CD8-positive, alpha-beta memory T cell (primary cell): ENCODE results near the gene OR10G3. TPM values are rescaled to one million over a fixed set of nuclear protein-coding genes. Genes with fewer than 3 reads are reported as not detected.

Source experiments
- CTCF ChIA-PET: fragments of 350-600 bp; sonication (Branson Sonifier 250); formaldehyde crosslinking; loops from one replicate; lab custom pipeline; 2021; ENCODE audit warnings: antibody characterized with exemption; lab: Charles Lee
- POLR2A ChIA-PET: fragments of 350-600 bp; sonication (Branson Sonifier 250); formaldehyde crosslinking; loops from one replicate; lab custom pipeline; 2021; ENCODE audit warnings: antibody characterized with exemption; lab: Charles Lee
- DNase-seq, 5 donors: peaks; one replicate each; pipeline versions ENCODE4 v3.0.0 to v3.0.0-alpha.2; 2020 to 2022; ENCODE audit warnings: mixed read lengths in 1 of 5
- H3K27ac ChIP-seq: one replicate; pipeline ENCODE4 v1.7.0; 2013; ENCODE audit warnings: low read depth, mild to moderate bottlenecking, low read length, moderate library complexity
- H3K27me3 ChIP-seq: 2 replicates; pipeline ENCODE4 v1.7.0; 2013; ENCODE audit warnings: low read length, mild to moderate bottlenecking; ENCODE audit not compliant: insufficient read depth, poor library complexity, severe bottlenecking
- H3K36me3 ChIP-seq: 2 replicates; pipeline ENCODE4 v1.7.0; 2013; ENCODE audit warnings: mild to moderate bottlenecking, low read length, moderate library complexity; ENCODE audit not compliant: insufficient read depth
- H3K4me1 ChIP-seq: 2 replicates; pipeline ENCODE4 v1.7.0; 2013; ENCODE audit warnings: mild to moderate bottlenecking, low read length, moderate library complexity; ENCODE audit not compliant: insufficient read depth
- H3K4me3 ChIP-seq: 2 replicates; pipeline ENCODE4 v1.7.0; 2013; ENCODE audit warnings: mild to moderate bottlenecking, low read length
- H3K9me3 ChIP-seq: 2 replicates; pipeline ENCODE4 v1.7.0; 2013; ENCODE audit warnings: mild to moderate bottlenecking, low read length
- H3K27ac Mint-ChIP-seq, 8 donors: one replicate each; pipeline ENCODE4 v1.8.0; 2020 to 2021; ENCODE audit warnings: mixed read lengths in 8 of 8, mild to moderate bottlenecking in 6 of 8, inconsistent platforms in 3 of 8, moderate library complexity in 3 of 8
- H3K27me3 Mint-ChIP-seq, 2 donors: one replicate each; pipeline ENCODE4 v1.8.0; 2020 to 2021; ENCODE audit warnings: mixed read lengths in 2 of 2, mild to moderate bottlenecking in 1 of 2, moderate library complexity in 1 of 2
- H3K36me3 Mint-ChIP-seq, 3 donors: one replicate each; pipeline ENCODE4 v1.8.0; 2020 to 2021; ENCODE audit warnings: mixed read lengths in 3 of 3, inconsistent platforms in 1 of 3, mild to moderate bottlenecking in 1 of 3
- H3K4me1 Mint-ChIP-seq, 3 donors: one replicate each; pipeline ENCODE4 v1.8.0; 2020 to 2021; ENCODE audit warnings: mixed read lengths in 3 of 3, inconsistent platforms in 1 of 3, mild to moderate bottlenecking in 1 of 3
- H3K4me3 Mint-ChIP-seq, 7 donors: one replicate each; pipeline ENCODE4 v1.8.0; 2020 to 2021; ENCODE audit warnings: mixed read lengths in 7 of 7, mild to moderate bottlenecking in 6 of 7, moderate library complexity in 4 of 7, inconsistent platforms in 2 of 7
- H3K9me3 Mint-ChIP-seq, 5 donors: one replicate each; pipeline ENCODE4 v1.8.0; 2020 to 2022; ENCODE audit warnings: mixed read lengths in 5 of 5, mild to moderate bottlenecking in 3 of 5, moderate library complexity in 2 of 5, inconsistent platforms in 1 of 5
- polyA plus RNA-seq: library from polyadenylated mRNA; unstranded; fragments of 300-500 nt; fragmentation: Illumina TruSeq; gene quantifications from one replicate; pipeline ENCODE4 v1.2.3, GENCODE V29; 2021
- total RNA-seq, 2 experiments: library from RNA; stranded (reverse); gene quantifications; one replicate each; pipeline ENCODE4 v1.2.3, GENCODE V29; 2021

Gene OR10G3
- total and polyA plus RNA-seq, 3 experiments from 2014 or later: not detected

GRCh38 chr14:21541413-21542074 lies 38.3 kb downstream of the OR10G3 start:
- H3K4me3 ChIP-seq: no peak overlapping the region
- Mint-ChIP-seq H3K27ac (no peak overlapping the region), H3K9me3 (no peaks in the 10 kb centered on the region), H3K4me3 (no peak overlapping the region), H3K36me3 (peaks cover 0 to 4% (median 0%) of the 10 kb centered on the region in 3 donors), H3K4me1 (peaks cover 4 to 7% (median 6%) of the 10 kb centered on the region in 3 donors), H3K27me3 (peaks cover 10 to 44% of the 10 kb centered on the region in 2 donors)
- no peaks in the 10 kb centered on the region for H3K9me3 ChIP-seq
- H3K4me1 ChIP-seq: no peaks in the 10 kb centered on the region
- no peaks in the 10 kb centered on the region for H3K36me3 ChIP-seq
- peaks cover 11% of the 10 kb centered on the region for H3K27me3 ChIP-seq
- ChIA-PET CTCF (interaction anchor here (1.6 kb wide), 1 partner anchor 43 kb away, joined by 4 read pairs; no protein-coding TSS in a partner anchor), POLR2A (no interaction called here)
- H3K27ac ChIP-seq: no peak overlapping the region
- DNase-seq: no peak

GRCh38 chr14:21539189-21539940 lies 40.5 kb downstream of the OR10G3 start:
- CTCF ChIA-PET: no interaction called here
- no peaks in the 10 kb centered on the region for H3K4me1 ChIP-seq
- H3K27me3 Mint-ChIP-seq: peaks cover 24 to 63% of the 10 kb centered on the region in 2 donors
- H3K4me3 Mint-ChIP-seq: no peak overlapping the region
- POLR2A ChIA-PET: no interaction called here
- H3K36me3 ChIP-seq: no peaks in the 10 kb centered on the region
- H3K9me3 Mint-ChIP-seq: no peaks in the 10 kb centered on the region
- H3K27me3 ChIP-seq: peaks cover 20% of the 10 kb centered on the region
- H3K9me3 ChIP-seq: no peaks in the 10 kb centered on the region
- no peak for DNase-seq
- peak overlapping the region in 1 of 8 donors; percentile 11 for H3K27ac Mint-ChIP-seq
- no peak overlapping the region for H3K4me3 ChIP-seq
- peaks cover 0 to 4% (median 0%) of the 10 kb centered on the region in 3 donors for H3K36me3 Mint-ChIP-seq
- H3K4me1 Mint-ChIP-seq: peaks cover 4 to 12% (median 11%) of the 10 kb centered on the region in 3 donors
- H3K27ac ChIP-seq: no peak overlapping the region

GRCh38 chr14:21537090-21537424 lies 42.8 kb downstream of the OR10G3 start:
- Histone ChIP-seq H3K4me1 (no peaks in the 10 kb centered on the region), H3K27ac (no peak overlapping the region), H3K4me3 (no peak overlapping the region), H3K36me3 (no peaks in the 10 kb centered on the region), H3K27me3 (peaks cover 20% of the 10 kb centered on the region), H3K9me3 (no peaks in the 10 kb centered on the region)
- Mint-ChIP-seq H3K9me3 (no peaks in the 10 kb centered on the region), H3K36me3 (peaks cover 0 to 4% (median 0%) of the 10 kb centered on the region in 3 donors), H3K27ac (peak overlapping the region in 2 of 8 donors; percentile 0 to 47), H3K4me3 (peak overlapping the region in 3 of 7 donors; percentile 2 to 33 (median 4)), H3K4me1 (peaks cover 4 to 12% (median 11%) of the 10 kb centered on the region in 3 donors), H3K27me3 (peaks cover 24 to 71% of the 10 kb centered on the region in 2 donors)
- ChIA-PET POLR2A (no interaction called here), CTCF (no interaction called here)
- DNase-seq: no peak

GRCh38 chr14:21536418-21537089 lies 43.3 kb downstream of the OR10G3 start:
- ChIA-PET POLR2A (no interaction called here), CTCF (interaction anchor here (1.3 kb wide), 1 partner anchor 10 kb away, joined by 4 read pairs; no protein-coding TSS in a partner anchor)
- Mint-ChIP-seq H3K9me3 (no peaks in the 10 kb centered on the region), H3K27ac (peak overlapping the region in 1 of 8 donors; percentile 0), H3K27me3 (peaks cover 27 to 69% of the 10 kb centered on the region in 2 donors), H3K36me3 (peaks cover 0 to 4% (median 0%) of the 10 kb centered on the region in 3 donors), H3K4me3 (peak overlapping the region in 2 of 7 donors; percentile 29 to 33), H3K4me1 (peaks cover 4 to 12% (median 11%) of the 10 kb centered on the region in 3 donors)
- Histone ChIP-seq H3K27me3 (peaks cover 20% of the 10 kb centered on the region), H3K36me3 (no peaks in the 10 kb centered on the region), H3K27ac (no peak overlapping the region), H3K4me1 (no peaks in the 10 kb centered on the region), H3K9me3 (no peaks in the 10 kb centered on the region), H3K4me3 (no peak overlapping the region)
- no peak for DNase-seq

- Mint-ChIP-seq H3K4me3 (no peak overlapping the region), H3K4me1 (peaks cover 4 to 12% (median 11%) of the 10 kb centered on the region in 3 donors), H3K9me3 (no peaks in the 10 kb centered on the region), H3K27ac (no peak overlapping the region), H3K27me3 (peaks cover 25 to 67% of the 10 kb centered on the region in 2 donors), H3K36me3 (peaks cover 0 to 4% (median 0%) of the 10 kb centered on the region in 3 donors)
- H3K4me1 ChIP-seq: no peaks in the 10 kb centered on the region
- no peak overlapping the region for H3K27ac ChIP-seq
- no peaks in the 10 kb centered on the region for H3K9me3 ChIP-seq
- no peaks in the 10 kb centered on the region for H3K36me3 ChIP-seq
- ChIA-PET CTCF (interaction anchor here (1.3 kb wide), 1 partner anchor 9 kb away, joined by 4 read pairs; no protein-coding TSS in a partner anchor), POLR2A (no interaction called here)
- DNase-seq: no peak
- H3K4me3 ChIP-seq: no peak overlapping the region
- peaks cover 20% of the 10 kb centered on the region for H3K27me3 ChIP-seq
Measured at GRCh38 chr14:21535545-21536417, 44.1 kb downstream of the OR10G3 start.

- peaks cover 0 to 3% (median 0%) of the 10 kb centered on the region in 3 donors for H3K36me3 Mint-ChIP-seq
- H3K4me1 Mint-ChIP-seq: peaks cover 4 to 12% (median 11%) of the 10 kb centered on the region in 3 donors
- no peak overlapping the region for H3K27ac Mint-ChIP-seq
- ChIA-PET POLR2A (no interaction called here), CTCF (interaction anchor here (1.6 kb wide), 1 partner anchor 36 kb away, joined by 7 read pairs; no protein-coding TSS in a partner anchor)
- H3K9me3 Mint-ChIP-seq: no peaks in the 10 kb centered on the region
- Histone ChIP-seq H3K9me3 (no peaks in the 10 kb centered on the region), H3K4me3 (no peak overlapping the region), H3K4me1 (no peaks in the 10 kb centered on the region), H3K36me3 (no peaks in the 10 kb centered on the region), H3K27ac (no peak overlapping the region), H3K27me3 (peaks cover 20% of the 10 kb centered on the region)
- DNase-seq: no peak
- H3K4me3 Mint-ChIP-seq: no peak overlapping the region
- H3K27me3 Mint-ChIP-seq: peaks cover 25 to 64% of the 10 kb centered on the region in 2 donors
Measured at GRCh38 chr14:21534576-21534975, 45.3 kb downstream of the OR10G3 start.

- Histone ChIP-seq H3K36me3 (no peaks in the 10 kb centered on the region), H3K27ac (no peak overlapping the region), H3K4me1 (no peaks in the 10 kb centered on the region), H3K4me3 (no peak overlapping the region), H3K9me3 (no peaks in the 10 kb centered on the region), H3K27me3 (peaks cover 16% of the 10 kb centered on the region)
- Mint-ChIP-seq H3K36me3 (no peaks in the 10 kb centered on the region), H3K27ac (no peak overlapping the region), H3K27me3 (peaks cover 25 to 51% of the 10 kb centered on the region in 2 donors), H3K4me1 (peaks cover 4 to 12% (median 11%) of the 10 kb centered on the region in 3 donors), H3K4me3 (no peak overlapping the region), H3K9me3 (no peaks in the 10 kb centered on the region)
- CTCF ChIA-PET: interaction anchor here (1.6 kb wide), 1 partner anchor 35 kb away, joined by 7 read pairs; no protein-coding TSS in a partner anchor
- POLR2A ChIA-PET: no interaction called here
- DNase-seq: no peak
Measured at GRCh38 chr14:21533294-21533693, 46.6 kb downstream of the OR10G3 start.
